K562 (cell line): ENCODE results near the gene CCDC102B.

ENCODE experiments used
- ASH1L ChIP-seq: fragments of 450-650 bp; IDR thresholded peaks from 2 replicates; pipeline ENCODE4 v1.6.1; 2018; ENCODE audit warnings: borderline replicate concordance, mild to moderate bottlenecking, low read depth; ENCODE audit not compliant: partially characterized antibody
- TF ChIP-seq, protein P1 (sequence below), 3 experiments: IDR thresholded peaks in 2 of 3; conservative IDR thresholded peaks in 1 of 3; 2 replicates each; pipeline ENCODE4 v1.5.1; 2011 to 2012; ENCODE audit warnings: low read length in 3 of 3, mild to moderate bottlenecking in 3 of 3, control low read depth in 2 of 3, improper control_type of control experiment in 1 of 3, inconsistent platforms in 1 of 3, low read depth in 1 of 3, mixed read lengths in 1 of 3, moderate library complexity in 1 of 3; ENCODE audit not compliant: insufficient read depth in 2 of 3

- TF ChIP-seq, protein P1, sequence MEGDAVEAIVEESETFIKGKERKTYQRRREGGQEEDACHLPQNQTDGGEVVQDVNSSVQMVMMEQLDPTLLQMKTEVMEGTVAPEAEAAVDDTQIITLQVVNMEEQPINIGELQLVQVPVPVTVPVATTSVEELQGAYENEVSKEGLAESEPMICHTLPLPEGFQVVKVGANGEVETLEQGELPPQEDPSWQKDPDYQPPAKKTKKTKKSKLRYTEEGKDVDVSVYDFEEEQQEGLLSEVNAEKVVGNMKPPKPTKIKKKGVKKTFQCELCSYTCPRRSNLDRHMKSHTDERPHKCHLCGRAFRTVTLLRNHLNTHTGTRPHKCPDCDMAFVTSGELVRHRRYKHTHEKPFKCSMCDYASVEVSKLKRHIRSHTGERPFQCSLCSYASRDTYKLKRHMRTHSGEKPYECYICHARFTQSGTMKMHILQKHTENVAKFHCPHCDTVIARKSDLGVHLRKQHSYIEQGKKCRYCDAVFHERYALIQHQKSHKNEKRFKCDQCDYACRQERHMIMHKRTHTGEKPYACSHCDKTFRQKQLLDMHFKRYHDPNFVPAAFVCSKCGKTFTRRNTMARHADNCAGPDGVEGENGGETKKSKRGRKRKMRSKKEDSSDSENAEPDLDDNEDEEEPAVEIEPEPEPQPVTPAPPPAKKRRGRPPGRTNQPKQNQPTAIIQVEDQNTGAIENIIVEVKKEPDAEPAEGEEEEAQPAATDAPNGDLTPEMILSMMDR (IDR thresholded peaks at IDR 0.05 in 2 of 3, conservative IDR thresholded peaks at IDR 0.05 in 1 of 3; ENCODE audit: insufficient read depth in 2 of 3, low read depth in 1 of 3, low read length in 3 of 3), result no peak
- no peak for TF ChIP-seq ASH1L
These were observed 142.2 kb downstream of the CCDC102B start for GRCh38 chr18:68940039-68940438.
